ENCODE data around the gene MRPL44.
"Not testable (repeated sequence)": the region's sequence is repeated elsewhere in the genome, so short reads cannot be mapped to it uniquely, and the experiment has no call there.

Gene MRPL44

GRCh38 chr2:223997938-223998337 lies 40.7 kb downstream of the MRPL44 start:
- Histone ChIP-seq H2AFZ (ENCODE audit: low read depth, low read length) (no peak overlapping the region), H3K27me3 (ENCODE audit: low read depth, low read length) (no peaks in the 10 kb centered on the region), H3K9ac (ENCODE audit: low read length) (no peak overlapping the region), H3K4me2 (ENCODE audit: low read length) (no peak overlapping the region), H3K27ac (ENCODE audit: low read length) (no peak overlapping the region), H3K36me3 (replicated peaks; ENCODE audit: low read depth, low read length) (no peaks in the 10 kb centered on the region), H3K79me2 (ENCODE audit: low read length) (no peaks in the 10 kb centered on the region), H3K9me3 (ENCODE audit: insufficient read depth, low read length) (no peaks in the 10 kb centered on the region), H4K20me1 (ENCODE audit: insufficient read depth, low read length) (no peaks in the 10 kb centered on the region), H3K4me1 (ENCODE audit: low read length) (no peaks in the 10 kb centered on the region), H3K4me3 (ENCODE audit: low read length) (no peak overlapping the region)
- TF ChIP-seq EZH2phosphoT487 (IDR thresholded peaks at IDR 0.05; ENCODE audit: low read depth) (no peak), CTCF (IDR thresholded peaks at IDR 0.05; ENCODE audit: low read depth, low read length) (no peak)

GRCh38 chr2:223998948-223999347 lies 41.7 kb downstream of the MRPL44 start:
- Histone ChIP-seq H3K36me3 (replicated peaks; ENCODE audit: low read depth, low read length) (no peaks in the 10 kb centered on the region), H3K9me3 (ENCODE audit: insufficient read depth, low read length) (no peaks in the 10 kb centered on the region), H3K79me2 (ENCODE audit: low read length) (no peaks in the 10 kb centered on the region), H3K4me2 (ENCODE audit: low read length) (no peak overlapping the region), H3K9ac (ENCODE audit: low read length) (no peak overlapping the region), H3K27me3 (ENCODE audit: low read depth, low read length) (no peaks in the 10 kb centered on the region), H4K20me1 (ENCODE audit: insufficient read depth, low read length) (no peaks in the 10 kb centered on the region), H3K4me1 (ENCODE audit: low read length) (no peaks in the 10 kb centered on the region), H3K27ac (ENCODE audit: low read length) (no peak overlapping the region), H3K4me3 (ENCODE audit: low read length) (no peak overlapping the region), H2AFZ (ENCODE audit: low read depth, low read length) (no peak overlapping the region)
- TF ChIP-seq EZH2phosphoT487 (IDR thresholded peaks at IDR 0.05; ENCODE audit: low read depth) (no peak), CTCF (IDR thresholded peaks at IDR 0.05; ENCODE audit: low read depth, low read length) (no peak)

GRCh38 chr2:223999862-224000261 lies 42.6 kb downstream of the MRPL44 start:
- no peaks in the 10 kb centered on the region for H3K79me2 ChIP-seq (ENCODE audit: low read length)
- no peak overlapping the region for H3K9ac ChIP-seq (ENCODE audit: low read length)
- no peaks in the 10 kb centered on the region for H3K36me3 ChIP-seq (replicated peaks; ENCODE audit: low read depth, low read length)
- no peak for TF ChIP-seq EZH2phosphoT487 (IDR thresholded peaks at IDR 0.05; ENCODE audit: low read depth)
- no peak for TF ChIP-seq CTCF (IDR thresholded peaks at IDR 0.05; ENCODE audit: low read depth, low read length)
- no peaks in the 10 kb centered on the region for H4K20me1 ChIP-seq (ENCODE audit: insufficient read depth, low read length)
- H3K9me3 ChIP-seq (ENCODE audit: insufficient read depth, low read length): no peaks in the 10 kb centered on the region
- H2AFZ ChIP-seq (ENCODE audit: low read depth, low read length): no peak overlapping the region
- no peak overlapping the region for H3K27ac ChIP-seq (ENCODE audit: low read length)
- no peak overlapping the region for H3K4me2 ChIP-seq (ENCODE audit: low read length)
- H3K4me3 ChIP-seq (ENCODE audit: low read length): no peak overlapping the region
- no peaks in the 10 kb centered on the region for H3K27me3 ChIP-seq (ENCODE audit: low read depth, low read length)
- H3K4me1 ChIP-seq (ENCODE audit: low read length): no peaks in the 10 kb centered on the region

DNA sequence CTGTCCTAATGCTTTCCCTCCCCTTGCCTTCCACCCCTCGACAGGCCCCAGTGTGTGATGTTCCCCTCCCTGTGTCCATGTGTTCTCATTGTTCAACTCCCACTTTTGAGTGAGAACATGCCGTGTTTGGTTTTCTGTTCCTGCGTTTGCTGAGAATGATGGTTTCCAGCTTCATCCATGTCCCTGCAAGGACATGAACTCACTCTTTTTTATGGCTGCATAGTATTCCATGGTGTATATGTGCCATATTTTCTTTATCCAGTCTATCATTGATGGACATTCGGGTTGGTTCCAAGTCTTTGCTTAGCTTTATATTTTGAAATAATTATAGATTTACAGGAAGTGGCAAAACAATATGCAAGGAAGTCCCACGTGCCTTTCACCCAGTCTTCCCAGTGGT lies 43.4 kb downstream of the MRPL44 start:
- H3K79me2 ChIP-seq (ENCODE audit: low read length); H3K27me3 ChIP-seq (ENCODE audit: low read depth, low read length); H4K20me1 ChIP-seq (ENCODE audit: insufficient read depth, low read length); H3K4me2 ChIP-seq (ENCODE audit: low read length); H3K4me1 ChIP-seq (ENCODE audit: low read length); H2AFZ ChIP-seq (ENCODE audit: low read depth, low read length); H3K9me3 ChIP-seq (ENCODE audit: insufficient read depth, low read length); H3K36me3 ChIP-seq (replicated peaks; ENCODE audit: low read depth, low read length); H3K27ac ChIP-seq (ENCODE audit: low read length); H3K4me3 ChIP-seq (ENCODE audit: low read length); H3K9ac ChIP-seq (ENCODE audit: low read length): not testable (repeated sequence)

DNA sequence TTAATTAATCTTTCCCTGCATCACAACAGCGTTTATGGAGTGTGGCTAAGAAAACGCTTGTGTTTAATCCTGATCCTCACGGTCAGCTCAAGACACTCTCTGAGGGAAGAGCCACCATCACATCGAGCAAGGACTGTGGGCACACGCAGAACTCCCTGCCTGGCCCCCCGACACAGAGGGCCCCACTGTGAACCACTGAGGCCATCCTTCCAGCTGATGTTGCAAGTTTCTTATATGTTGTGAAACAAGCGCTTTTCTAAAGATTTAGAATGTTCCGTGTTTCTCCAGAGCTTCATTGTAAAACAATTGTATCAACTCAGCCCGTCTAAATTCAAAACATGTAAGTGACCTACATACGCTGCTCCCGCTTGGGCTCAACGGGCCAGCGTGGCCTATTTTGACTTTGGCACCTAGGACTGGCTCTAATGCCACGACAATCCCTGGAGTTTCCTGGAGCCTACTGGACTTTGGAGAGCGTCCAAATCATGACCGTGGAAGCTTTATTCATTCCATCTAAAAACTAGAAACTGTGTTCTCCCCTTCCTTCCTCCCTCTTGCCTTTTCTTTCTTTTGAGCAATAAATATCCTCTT lies 46.9 kb downstream of the MRPL44 start:
- TF ChIP-seq EZH2phosphoT487 (IDR thresholded peaks at IDR 0.05; ENCODE audit: low read depth) (no peak), CTCF (IDR thresholded peaks at IDR 0.05; ENCODE audit: low read depth, low read length) (no peak)
- Histone ChIP-seq H3K4me3 (ENCODE audit: low read length) (no peak overlapping the region), H3K27me3 (ENCODE audit: low read depth, low read length) (no peaks in the 10 kb centered on the region), H3K27ac (ENCODE audit: low read length) (no peak overlapping the region), H4K20me1 (ENCODE audit: insufficient read depth, low read length) (no peaks in the 10 kb centered on the region), H2AFZ (ENCODE audit: low read depth, low read length) (no peak overlapping the region), H3K36me3 (replicated peaks; ENCODE audit: low read depth, low read length) (no peaks in the 10 kb centered on the region), H3K79me2 (ENCODE audit: low read length) (no peaks in the 10 kb centered on the region), H3K4me2 (ENCODE audit: low read length) (no peak overlapping the region), H3K9ac (ENCODE audit: low read length) (no peak overlapping the region), H3K4me1 (ENCODE audit: low read length) (no peaks in the 10 kb centered on the region), H3K9me3 (ENCODE audit: insufficient read depth, low read length) (no peaks in the 10 kb centered on the region)

Data from OCI-LY3 (cell line).